ENCODE results near the gene TSHR.

- TF ChIP-seq CTCF (IDR thresholded peaks at IDR 0.05) (no peak), POLR2A (IDR thresholded peaks at IDR 0.05) (no peak), EP300 (IDR thresholded peaks at IDR 0.05) (no peak)
Measured at GRCh38 chr14:81161749-81162148, 206.3 kb downstream of the TSHR start.
